HepG2 (cell line): ENCODE data around the gene DLG2.

Source experiments
- EZH2 ChIP-seq: conservative IDR thresholded peaks from 2 replicates; pipeline ENCODE4 v1.6.1; 2012; ENCODE audit warnings: mild to moderate bottlenecking, low read depth, low read length, moderate library complexity
- PHF21A ChIP-seq: sonication (generic); formaldehyde crosslinking; IDR thresholded peaks from 2 replicates; pipeline ENCODE4 v1.5.0; 2020; ENCODE audit warnings: mild to moderate bottlenecking, missing genetic modification reagents

DNA sequence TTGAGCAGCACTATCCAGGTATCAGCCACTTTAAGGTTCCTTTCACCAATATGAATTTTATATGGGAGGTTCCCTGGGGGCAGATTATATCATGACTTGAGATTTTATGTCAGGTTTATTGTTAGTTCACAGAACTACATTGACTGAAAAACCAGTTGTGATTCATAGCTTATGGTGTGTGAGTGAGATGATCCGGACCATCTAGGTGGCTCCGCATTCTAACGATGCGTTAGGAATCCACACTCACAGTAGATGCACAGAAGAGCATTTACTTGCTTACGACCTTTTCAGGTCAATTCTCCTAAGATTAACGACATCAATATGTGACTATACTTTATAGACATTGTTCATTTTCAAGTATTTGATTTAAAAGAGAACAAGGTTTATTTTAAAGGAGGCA lies 1356.7 kb downstream of the DLG2 start:
- TF ChIP-seq EZH2 (no peak), PHF21A (CRISPR knock-in tag) (no peak)
